ENCODE data around the gene SAFB. TPM values are rescaled to one million over a fixed set of nuclear protein-coding genes. Genes with fewer than 3 reads are reported as not detected.

The SAFB gene
- total and polyA plus RNA-seq, 2 of the 13 experiments (the other 11 are each of a cell fraction or from before 2014, with no cell fraction given): 21.0 to 28.4 TPM

DNA sequence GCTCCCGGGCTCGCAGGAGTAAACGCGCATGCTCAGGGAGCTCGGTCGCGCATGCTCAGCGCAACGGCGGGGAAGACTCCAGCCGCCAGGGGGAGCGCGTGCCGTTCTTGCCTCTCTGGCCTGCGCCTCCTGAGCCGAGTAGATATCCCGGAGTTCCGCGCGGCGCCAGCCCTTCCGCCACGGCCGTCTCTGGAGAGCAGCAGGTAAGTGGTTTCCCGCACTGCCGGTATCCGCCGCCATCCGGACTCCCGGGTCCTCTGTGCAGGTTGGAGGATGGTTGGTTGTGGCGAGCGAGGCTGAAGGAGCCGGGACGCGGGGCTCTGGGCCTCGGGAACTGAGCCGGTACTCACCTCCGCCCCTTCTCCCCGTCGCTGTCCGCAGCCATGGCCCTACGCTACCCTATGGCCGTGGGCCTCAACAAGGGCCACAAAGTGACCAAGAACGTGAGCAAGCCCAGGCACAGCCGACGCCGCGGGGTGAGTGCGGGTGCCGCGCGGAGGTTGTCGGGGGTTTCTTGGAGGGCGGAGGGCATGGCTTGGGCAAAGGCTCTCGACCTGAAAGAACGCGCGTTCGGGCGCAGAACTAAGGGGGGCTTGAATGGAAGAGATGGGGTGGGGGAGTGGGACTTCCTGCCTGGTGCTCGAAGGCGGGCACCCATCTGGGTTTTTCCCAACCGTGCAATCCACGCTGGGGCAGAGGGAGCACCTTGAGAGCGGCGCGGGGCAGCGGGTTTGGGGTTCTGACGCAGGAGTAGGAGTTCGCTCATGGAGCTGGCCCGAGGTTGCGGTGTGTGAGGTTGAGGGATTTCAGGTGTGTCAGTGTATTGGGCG, 67.5 kb downstream of the SAFB start, which contains the start of gene RPL36 (continued):
- no peak; the same call in 1 of the 2 replicates for TF ChIP-seq ZNF83 (CRISPR knock-in tag; IDR thresholded peaks at IDR 0.05; ENCODE audit: borderline replicate concordance)
- no peak for TF ChIP-seq SETDB1 (CRISPR knock-in tag; IDR thresholded peaks at IDR 0.05; ENCODE audit: borderline replicate concordance)
- TF ChIP-seq ZNF17 (CRISPR knock-in tag; IDR thresholded peaks at IDR 0.05): no peak
- peak; percentile 92; the same call in 1 of the 2 replicates for TF ChIP-seq ZNF703 (CRISPR knock-in tag; IDR thresholded peaks at IDR 0.05; ENCODE audit: borderline replicate concordance)
- TF ChIP-seq ZNF451 (CRISPR knock-in tag; IDR thresholded peaks at IDR 0.05): peak; percentile 80
- TF ChIP-seq KLF12 (CRISPR knock-in tag; IDR thresholded peaks at IDR 0.05; ENCODE audit: borderline replicate concordance): peak; percentile 82
- TF ChIP-seq, protein P1, sequence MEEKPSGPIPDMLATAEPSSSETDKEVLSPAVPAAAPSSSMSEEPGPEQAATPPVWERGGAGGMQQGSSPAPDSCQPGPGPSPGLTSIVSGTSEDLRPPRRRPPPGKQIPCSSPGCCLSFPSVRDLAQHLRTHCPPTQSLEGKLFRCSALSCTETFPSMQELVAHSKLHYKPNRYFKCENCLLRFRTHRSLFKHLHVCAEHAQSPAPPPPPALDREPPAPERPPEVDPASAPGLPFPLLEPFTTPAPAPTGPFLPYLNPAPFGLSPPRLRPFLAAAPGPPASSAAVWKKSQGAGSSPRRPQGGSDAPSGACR (CRISPR knock-in tag; IDR thresholded peaks at IDR 0.05): peak; percentile 77
- TF ChIP-seq ZNF337 (CRISPR knock-in tag; IDR thresholded peaks at IDR 0.05; ENCODE audit: borderline replicate concordance, low read depth): 0 out of 2 replicates have a peak, but pooled peaks have one; percentile 60
- no peak for TF ChIP-seq NPAS2 (CRISPR knock-in tag; IDR thresholded peaks at IDR 0.05; ENCODE audit: borderline replicate concordance)
- TF ChIP-seq TBL1XR1 (IDR thresholded peaks at IDR 0.05; ENCODE audit: borderline replicate concordance, low read length, partially characterized antibody): no peak
- TF ChIP-seq, protein P2, sequence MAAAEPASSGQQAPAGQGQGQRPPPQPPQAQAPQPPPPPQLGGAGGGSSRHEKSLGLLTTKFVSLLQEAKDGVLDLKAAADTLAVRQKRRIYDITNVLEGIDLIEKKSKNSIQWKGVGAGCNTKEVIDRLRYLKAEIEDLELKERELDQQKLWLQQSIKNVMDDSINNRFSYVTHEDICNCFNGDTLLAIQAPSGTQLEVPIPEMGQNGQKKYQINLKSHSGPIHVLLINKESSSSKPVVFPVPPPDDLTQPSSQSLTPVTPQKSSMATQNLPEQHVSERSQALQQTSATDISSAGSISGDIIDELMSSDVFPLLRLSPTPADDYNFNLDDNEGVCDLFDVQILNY (CRISPR knock-in tag; conservative IDR thresholded peaks at IDR 0.05): peak; percentile 30; the same call in 1 of the 2 replicates
- TF ChIP-seq ZNF350 (CRISPR knock-in tag; IDR thresholded peaks at IDR 0.05; ENCODE audit: borderline replicate concordance, low read depth): peak; percentile 94
- peak; percentile 81; the same call in 1 of the 2 replicates for TF ChIP-seq ELF4 (CRISPR knock-in tag; IDR thresholded peaks at IDR 0.05; ENCODE audit: borderline replicate concordance)
- TF ChIP-seq PAWR (CRISPR knock-in tag; IDR thresholded peaks at IDR 0.05; ENCODE audit: borderline replicate concordance): no peak
- no peak for TF ChIP-seq ZNF552 (CRISPR knock-in tag; IDR thresholded peaks at IDR 0.05; ENCODE audit: borderline replicate concordance)
- TF ChIP-seq, protein P3, sequence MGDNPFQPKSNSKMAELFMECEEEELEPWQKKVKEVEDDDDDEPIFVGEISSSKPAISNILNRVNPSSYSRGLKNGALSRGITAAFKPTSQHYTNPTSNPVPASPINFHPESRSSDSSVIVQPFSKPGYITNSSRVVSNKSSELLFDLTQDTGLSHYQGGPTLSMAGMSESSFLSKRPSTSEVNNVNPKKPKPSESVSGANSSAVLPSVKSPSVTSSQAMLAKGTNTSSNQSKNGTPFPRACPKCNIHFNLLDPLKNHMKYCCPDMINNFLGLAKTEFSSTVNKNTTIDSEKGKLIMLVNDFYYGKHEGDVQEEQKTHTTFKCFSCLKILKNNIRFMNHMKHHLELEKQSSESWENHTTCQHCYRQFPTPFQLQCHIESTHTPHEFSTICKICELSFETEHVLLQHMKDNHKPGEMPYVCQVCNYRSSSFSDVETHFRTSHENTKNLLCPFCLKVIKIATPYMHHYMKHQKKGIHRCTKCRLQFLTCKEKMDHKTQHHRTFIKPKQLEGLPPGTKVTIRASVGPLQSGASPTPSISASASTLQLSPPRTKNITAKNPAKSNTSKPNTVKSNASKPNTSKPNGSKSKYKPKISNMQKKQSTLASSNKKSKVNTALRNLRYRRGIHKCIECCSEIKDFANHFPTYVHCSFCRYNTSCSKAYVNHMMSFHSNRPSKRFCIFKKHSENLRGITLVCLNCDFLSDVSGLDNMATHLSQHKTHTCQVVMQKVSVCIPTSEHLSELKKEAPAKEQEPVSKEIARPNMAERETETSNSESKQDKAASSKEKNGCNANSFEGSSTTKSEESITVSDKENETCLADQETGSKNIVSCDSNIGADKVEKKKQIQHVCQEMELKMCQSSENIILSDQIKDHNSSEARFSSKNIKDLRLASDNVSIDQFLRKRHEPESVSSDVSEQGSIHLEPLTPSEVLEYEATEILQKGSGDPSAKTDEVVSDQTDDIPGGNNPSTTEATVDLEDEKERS (CRISPR knock-in tag; IDR thresholded peaks at IDR 0.05): no peak
- no peak for TF ChIP-seq SOX6 (IDR thresholded peaks at IDR 0.05)
- TF ChIP-seq SOX6 (CRISPR knock-in tag; IDR thresholded peaks at IDR 0.05): peak; percentile 62
- TF ChIP-seq HES4 (CRISPR knock-in tag; IDR thresholded peaks at IDR 0.05; ENCODE audit: borderline replicate concordance): peak; percentile 94
- TF ChIP-seq, protein P4, sequence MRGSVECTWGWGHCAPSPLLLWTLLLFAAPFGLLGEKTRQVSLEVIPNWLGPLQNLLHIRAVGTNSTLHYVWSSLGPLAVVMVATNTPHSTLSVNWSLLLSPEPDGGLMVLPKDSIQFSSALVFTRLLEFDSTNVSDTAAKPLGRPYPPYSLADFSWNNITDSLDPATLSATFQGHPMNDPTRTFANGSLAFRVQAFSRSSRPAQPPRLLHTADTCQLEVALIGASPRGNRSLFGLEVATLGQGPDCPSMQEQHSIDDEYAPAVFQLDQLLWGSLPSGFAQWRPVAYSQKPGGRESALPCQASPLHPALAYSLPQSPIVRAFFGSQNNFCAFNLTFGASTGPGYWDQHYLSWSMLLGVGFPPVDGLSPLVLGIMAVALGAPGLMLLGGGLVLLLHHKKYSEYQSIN (CRISPR knock-in tag; IDR thresholded peaks at IDR 0.05; ENCODE audit: borderline replicate concordance): no peak
- TF ChIP-seq ZFP36 (IDR thresholded peaks at IDR 0.05; ENCODE audit: borderline replicate concordance, low read depth, low read length, partially characterized antibody): no peak
- peak; percentile 86 for TF ChIP-seq AKAP8 (CRISPR knock-in tag; IDR thresholded peaks at IDR 0.05)
- TF ChIP-seq CREB1 (IDR thresholded peaks at IDR 0.05): no peak
- TF ChIP-seq CREB1 (CRISPR knock-in tag; IDR thresholded peaks at IDR 0.05): no peak
